Measurements from ENCODE around the gene CCNL1.

The CCNL1 gene

DNA sequence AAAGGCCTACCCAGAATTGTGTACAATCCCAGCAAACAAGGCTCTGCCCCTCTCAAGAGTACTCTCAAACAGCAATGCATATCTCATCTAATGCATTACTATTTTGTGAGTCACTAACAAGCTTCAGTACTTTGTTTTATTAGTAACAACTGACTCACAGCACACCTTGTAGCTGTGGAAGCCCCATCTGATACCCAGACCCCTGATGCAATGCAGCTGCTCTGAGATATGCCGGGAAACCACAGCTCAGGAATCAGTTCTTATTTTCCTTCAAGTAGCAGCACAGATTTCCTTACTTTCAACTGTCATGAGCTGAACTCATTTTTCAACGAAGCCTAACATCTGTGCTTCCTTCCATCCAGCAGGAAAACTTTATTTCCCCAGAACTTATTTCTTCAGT lies 37.8 kb downstream of the CCNL1 start:
- H2AFZ ChIP-seq (ENCODE audit: low read length), result no peak overlapping the region
- H3K4me1 ChIP-seq (ENCODE audit: insufficient read depth, low read length, severe bottlenecking), result no peaks in the 10 kb centered on the region
- H4K20me1 ChIP-seq (ENCODE audit: insufficient read depth, low read length), result no peaks in the 10 kb centered on the region
- no peak overlapping the region for H3K9ac ChIP-seq (ENCODE audit: low read length)
- H3K79me2 ChIP-seq (ENCODE audit: insufficient read depth, low read length), result no peaks in the 10 kb centered on the region
- H3K4me2 ChIP-seq (ENCODE audit: low read length), result no peak overlapping the region
- H3F3A ChIP-seq (ENCODE audit: insufficient read depth, low read length), result no peaks in the 10 kb centered on the region
- H3K4me3 ChIP-seq (ENCODE audit: low read depth, low read length, poor library complexity, severe bottlenecking), result no peak overlapping the region
- H3K27ac ChIP-seq (ENCODE audit: low read depth, low read length, poor library complexity, severe bottlenecking), result no peak overlapping the region
- H3K9me2 ChIP-seq (ENCODE audit: low read depth, low read length), result no peaks in the 10 kb centered on the region
- no peaks in the 10 kb centered on the region for H3K36me3 ChIP-seq (ENCODE audit: insufficient read depth, low read length)
- H3K9me3 ChIP-seq (ENCODE audit: low read length), result no peaks in the 10 kb centered on the region
- peaks cover 4% of the 10 kb centered on the region; the same call in 1 of the 2 replicates for H3K27me3 ChIP-seq (ENCODE audit: insufficient read depth, low read length)
- TF ChIP-seq, protein P1, sequence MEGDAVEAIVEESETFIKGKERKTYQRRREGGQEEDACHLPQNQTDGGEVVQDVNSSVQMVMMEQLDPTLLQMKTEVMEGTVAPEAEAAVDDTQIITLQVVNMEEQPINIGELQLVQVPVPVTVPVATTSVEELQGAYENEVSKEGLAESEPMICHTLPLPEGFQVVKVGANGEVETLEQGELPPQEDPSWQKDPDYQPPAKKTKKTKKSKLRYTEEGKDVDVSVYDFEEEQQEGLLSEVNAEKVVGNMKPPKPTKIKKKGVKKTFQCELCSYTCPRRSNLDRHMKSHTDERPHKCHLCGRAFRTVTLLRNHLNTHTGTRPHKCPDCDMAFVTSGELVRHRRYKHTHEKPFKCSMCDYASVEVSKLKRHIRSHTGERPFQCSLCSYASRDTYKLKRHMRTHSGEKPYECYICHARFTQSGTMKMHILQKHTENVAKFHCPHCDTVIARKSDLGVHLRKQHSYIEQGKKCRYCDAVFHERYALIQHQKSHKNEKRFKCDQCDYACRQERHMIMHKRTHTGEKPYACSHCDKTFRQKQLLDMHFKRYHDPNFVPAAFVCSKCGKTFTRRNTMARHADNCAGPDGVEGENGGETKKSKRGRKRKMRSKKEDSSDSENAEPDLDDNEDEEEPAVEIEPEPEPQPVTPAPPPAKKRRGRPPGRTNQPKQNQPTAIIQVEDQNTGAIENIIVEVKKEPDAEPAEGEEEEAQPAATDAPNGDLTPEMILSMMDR (IDR thresholded peaks at IDR 0.05; ENCODE audit: low read length), result no peak
- TF ChIP-seq EZH2 (IDR thresholded peaks at IDR 0.05; ENCODE audit: borderline replicate concordance, low read length), result no peak

DNA sequence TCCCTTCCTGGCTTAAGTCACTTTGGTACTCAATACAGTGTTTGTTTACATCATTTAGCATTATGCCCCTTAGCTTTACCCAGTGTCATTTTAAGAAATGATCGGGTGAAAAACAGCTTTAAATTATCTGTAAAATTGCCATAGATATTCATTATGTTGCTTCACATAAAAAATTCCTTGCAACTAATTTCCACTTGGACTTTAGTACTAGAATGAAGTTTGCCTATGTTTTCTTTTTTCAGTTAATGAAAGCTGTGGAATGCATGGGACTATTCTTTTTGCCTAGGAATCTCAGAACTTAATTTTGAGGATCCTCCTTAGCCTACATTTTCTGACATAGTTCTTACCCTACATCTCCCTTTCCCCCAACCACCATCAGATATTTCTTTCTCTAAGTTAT lies 38.4 kb downstream of the CCNL1 start:
- TF ChIP-seq, protein P1 (IDR thresholded peaks at IDR 0.05; ENCODE audit: low read length), result no peak
- no peak for TF ChIP-seq EZH2 (IDR thresholded peaks at IDR 0.05; ENCODE audit: borderline replicate concordance, low read length)
- H3K27me3 ChIP-seq (ENCODE audit: insufficient read depth, low read length), result peaks cover 4% of the 10 kb centered on the region; the same call in 1 of the 2 replicates
- no peak overlapping the region for H3K9ac ChIP-seq (ENCODE audit: low read length)
- H3K4me1 ChIP-seq (ENCODE audit: insufficient read depth, low read length, severe bottlenecking), result no peaks in the 10 kb centered on the region
- no peaks in the 10 kb centered on the region for H3K9me2 ChIP-seq (ENCODE audit: low read depth, low read length)
- H3F3A ChIP-seq (ENCODE audit: insufficient read depth, low read length), result no peaks in the 10 kb centered on the region
- no peaks in the 10 kb centered on the region for H4K20me1 ChIP-seq (ENCODE audit: insufficient read depth, low read length)
- no peak overlapping the region for H2AFZ ChIP-seq (ENCODE audit: low read length)
- H3K9me3 ChIP-seq (ENCODE audit: low read length), result no peaks in the 10 kb centered on the region
- no peak overlapping the region for H3K4me3 ChIP-seq (ENCODE audit: low read depth, low read length, poor library complexity, severe bottlenecking)
- H3K27ac ChIP-seq (ENCODE audit: low read depth, low read length, poor library complexity, severe bottlenecking), result no peak overlapping the region
- no peak overlapping the region for H3K4me2 ChIP-seq (ENCODE audit: low read length)
- no peaks in the 10 kb centered on the region for H3K36me3 ChIP-seq (ENCODE audit: insufficient read depth, low read length)
- H3K79me2 ChIP-seq (ENCODE audit: insufficient read depth, low read length), result no peaks in the 10 kb centered on the region

DNA sequence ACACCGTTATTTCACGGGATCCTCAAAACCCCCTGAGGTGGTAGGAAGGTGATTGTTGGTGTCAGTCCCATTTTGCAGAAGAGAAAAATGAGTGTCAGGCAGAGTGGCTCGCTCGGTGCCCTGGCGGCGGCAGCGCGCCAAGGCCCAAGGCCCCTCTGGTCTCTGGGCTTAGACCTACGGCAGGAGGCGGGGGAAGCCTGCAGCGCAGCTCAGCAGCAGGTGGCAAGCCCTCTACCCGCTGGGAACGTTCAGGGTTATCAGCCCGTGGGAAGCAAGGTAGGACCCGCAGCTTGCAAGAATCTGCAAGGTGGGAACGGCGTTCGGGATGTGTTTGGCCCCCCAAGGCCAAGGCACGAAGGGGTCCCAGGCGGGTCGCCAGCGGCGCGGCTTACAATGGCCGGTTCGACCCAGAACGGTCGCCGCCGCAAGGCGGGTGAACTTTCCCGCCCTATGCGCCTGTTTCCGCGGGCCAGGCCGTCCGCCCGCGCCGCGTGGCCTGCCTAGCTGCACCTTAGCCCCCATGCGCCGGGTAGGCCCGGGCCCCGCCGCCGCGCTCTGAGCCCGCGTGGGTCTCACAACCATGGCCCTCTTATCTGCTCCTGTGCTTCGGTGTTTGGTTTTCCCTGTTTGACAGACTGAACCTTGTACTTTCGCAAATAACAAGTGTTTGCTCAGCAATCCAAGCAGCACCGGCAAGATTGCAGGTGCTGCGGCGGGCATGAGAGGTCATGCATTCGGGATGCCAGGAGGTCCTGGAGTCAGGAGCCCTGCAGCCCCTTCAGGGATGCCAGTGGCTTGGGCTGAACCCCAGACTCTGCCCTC lies 39.7 kb downstream of the CCNL1 start:
- no peaks in the 10 kb centered on the region for H3F3A ChIP-seq (ENCODE audit: insufficient read depth, low read length)
- TF ChIP-seq EZH2 (IDR thresholded peaks at IDR 0.05; ENCODE audit: borderline replicate concordance, low read length), result no peak
- no peak overlapping the region for H2AFZ ChIP-seq (ENCODE audit: low read length)
- H3K9ac ChIP-seq (ENCODE audit: low read length), result no peak overlapping the region
- peaks cover 4% of the 10 kb centered on the region; the same call in 1 of the 2 replicates for H3K27me3 ChIP-seq (ENCODE audit: insufficient read depth, low read length)
- H3K9me2 ChIP-seq (ENCODE audit: low read depth, low read length), result no peaks in the 10 kb centered on the region
- no peaks in the 10 kb centered on the region for H3K79me2 ChIP-seq (ENCODE audit: insufficient read depth, low read length)
- H3K4me2 ChIP-seq (ENCODE audit: low read length), result no peak overlapping the region
- no peak overlapping the region for H3K27ac ChIP-seq (ENCODE audit: low read depth, low read length, poor library complexity, severe bottlenecking)
- H3K36me3 ChIP-seq (ENCODE audit: insufficient read depth, low read length), result no peaks in the 10 kb centered on the region
- H4K20me1 ChIP-seq (ENCODE audit: insufficient read depth, low read length), result no peaks in the 10 kb centered on the region
- H3K9me3 ChIP-seq (ENCODE audit: low read length), result no peaks in the 10 kb centered on the region
- H3K4me1 ChIP-seq (ENCODE audit: insufficient read depth, low read length, severe bottlenecking), result no peaks in the 10 kb centered on the region
- H3K4me3 ChIP-seq (ENCODE audit: low read depth, low read length, poor library complexity, severe bottlenecking), result no peak overlapping the region
